ENCODE measurements around the gene BICDL1.

DNA sequence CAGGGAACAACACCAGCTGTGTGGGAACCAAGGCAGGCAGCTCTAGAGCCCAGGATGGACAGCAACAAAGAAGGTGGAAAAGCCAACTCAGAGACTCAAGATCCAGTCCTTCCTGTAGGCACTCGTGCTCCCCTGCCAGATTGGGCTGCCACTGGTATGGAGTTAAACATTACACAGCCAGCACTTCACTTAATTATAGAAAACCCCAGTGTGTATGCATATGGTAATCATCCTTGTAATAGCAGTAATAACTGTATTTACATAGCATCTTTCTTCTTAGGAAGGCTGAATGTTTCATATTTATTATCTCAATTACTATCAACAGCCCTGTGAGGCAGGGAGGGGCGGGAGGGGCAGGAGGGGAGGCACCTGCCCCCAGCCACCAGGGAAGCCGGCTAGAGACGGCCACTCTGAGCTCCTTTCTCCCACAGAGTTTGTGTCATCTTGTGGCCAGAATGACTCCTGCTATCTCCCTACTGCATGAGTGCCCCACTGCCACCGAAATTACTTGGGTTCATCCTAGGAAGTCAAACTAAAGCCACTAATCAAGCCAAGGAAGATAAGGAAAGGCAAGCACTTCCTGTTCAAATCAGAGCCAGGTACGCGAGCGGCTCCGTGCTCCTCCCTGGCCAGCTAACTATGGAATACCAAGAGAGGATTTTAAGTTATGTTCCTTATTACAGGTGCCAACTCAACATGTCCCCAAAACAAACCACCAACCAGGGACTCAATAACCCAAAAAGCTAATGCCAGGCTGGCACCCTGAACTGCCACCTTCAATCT, 143.2 kb downstream of the BICDL1 start:
- TF ChIP-seq POLR2A (IDR thresholded peaks at IDR 0.05): no peak
- TF ChIP-seq, protein P1, sequence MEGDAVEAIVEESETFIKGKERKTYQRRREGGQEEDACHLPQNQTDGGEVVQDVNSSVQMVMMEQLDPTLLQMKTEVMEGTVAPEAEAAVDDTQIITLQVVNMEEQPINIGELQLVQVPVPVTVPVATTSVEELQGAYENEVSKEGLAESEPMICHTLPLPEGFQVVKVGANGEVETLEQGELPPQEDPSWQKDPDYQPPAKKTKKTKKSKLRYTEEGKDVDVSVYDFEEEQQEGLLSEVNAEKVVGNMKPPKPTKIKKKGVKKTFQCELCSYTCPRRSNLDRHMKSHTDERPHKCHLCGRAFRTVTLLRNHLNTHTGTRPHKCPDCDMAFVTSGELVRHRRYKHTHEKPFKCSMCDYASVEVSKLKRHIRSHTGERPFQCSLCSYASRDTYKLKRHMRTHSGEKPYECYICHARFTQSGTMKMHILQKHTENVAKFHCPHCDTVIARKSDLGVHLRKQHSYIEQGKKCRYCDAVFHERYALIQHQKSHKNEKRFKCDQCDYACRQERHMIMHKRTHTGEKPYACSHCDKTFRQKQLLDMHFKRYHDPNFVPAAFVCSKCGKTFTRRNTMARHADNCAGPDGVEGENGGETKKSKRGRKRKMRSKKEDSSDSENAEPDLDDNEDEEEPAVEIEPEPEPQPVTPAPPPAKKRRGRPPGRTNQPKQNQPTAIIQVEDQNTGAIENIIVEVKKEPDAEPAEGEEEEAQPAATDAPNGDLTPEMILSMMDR (IDR thresholded peaks at IDR 0.05): no peak
- no peak for TF ChIP-seq EP300 (IDR thresholded peaks at IDR 0.05)
- no peak for TF ChIP-seq POLR2AphosphoS5 (IDR thresholded peaks at IDR 0.05)
